Islet of Langerhans (tissue), 1 donor: ENCODE data around the gene AGAP1.

ENCODE experiments used
- FAIRE-seq: peaks from one replicate; lab custom pipeline; 2011; peaks lifted over from hg19 to GRCh38; lab: Jason Lieb, UNC

AGAP1 gene

GRCh38 chr2:235609321-235609720 is 115.5 kb downstream of the AGAP1 start:
- no peak for FAIRE-seq

GRCh38 chr2:235609746-235610145 is 115.9 kb downstream of the AGAP1 start:
- FAIRE-seq, result no peak

- no peak for FAIRE-seq
Measured at GRCh38 chr2:235610696-235611257, 116.9 kb downstream of the AGAP1 start.

GRCh38 chr2:235611349-235611748 is 117.5 kb downstream of the AGAP1 start:
- FAIRE-seq, result no peak

- no peak for FAIRE-seq
Measured at GRCh38 chr2:235611756-235612155, 117.9 kb downstream of the AGAP1 start.

- FAIRE-seq, result no peak
Measured at GRCh38 chr2:235612181-235612950, 118.5 kb downstream of the AGAP1 start.

GRCh38 chr2:235613649-235614048 is 119.8 kb downstream of the AGAP1 start:
- no peak for FAIRE-seq

- no peak for FAIRE-seq
Measured at GRCh38 chr2:235614176-235614860, 120.5 kb downstream of the AGAP1 start.

GRCh38 chr2:235614900-235615712 is 121.3 kb downstream of the AGAP1 start:
- FAIRE-seq, result no peak

GRCh38 chr2:235616885-235617284 is 123.0 kb downstream of the AGAP1 start:
- no peak for FAIRE-seq

- FAIRE-seq, result no peak
Measured at GRCh38 chr2:235618039-235618438, 124.2 kb downstream of the AGAP1 start.

GRCh38 chr2:235619544-235619943 is 125.7 kb downstream of the AGAP1 start:
- FAIRE-seq, result no peak

- FAIRE-seq, result no peak
Measured at GRCh38 chr2:235621736-235622135, 127.9 kb downstream of the AGAP1 start.

- no peak for FAIRE-seq
Measured at GRCh38 chr2:235623111-235623510, 129.3 kb downstream of the AGAP1 start.

GRCh38 chr2:235623752-235624151 is 129.9 kb downstream of the AGAP1 start:
- FAIRE-seq, result no peak

- FAIRE-seq, result no peak
Measured at GRCh38 chr2:235626658-235627057, 132.8 kb downstream of the AGAP1 start.

GRCh38 chr2:235627682-235628081 is 133.8 kb downstream of the AGAP1 start:
- no peak for FAIRE-seq

GRCh38 chr2:235630718-235631296 is 137.0 kb downstream of the AGAP1 start:
- FAIRE-seq, result peak; percentile 81

GRCh38 chr2:235634435-235635158 is 140.8 kb downstream of the AGAP1 start:
- FAIRE-seq, result no peak

- FAIRE-seq, result no peak
Measured at GRCh38 chr2:235636546-235636945, 142.7 kb downstream of the AGAP1 start.

GRCh38 chr2:235637896-235638295 is 144.1 kb downstream of the AGAP1 start:
- no peak for FAIRE-seq
